Stromal cell of bone marrow (primary cell): ENCODE results near the gene VWA2.

Experiments
- DNase-seq: peaks from one replicate; pipeline ENCODE4 v3.0.0-alpha.2; 2012; ENCODE audit warnings: low read depth

VWA2 gene

GRCh38 chr10:114239117-114239993 lies at the start of gene VWA2:
VWA2 (plus strand) TSS chr10:114239254; CDS start chr10:114248714, 9,460 bp downstream.
- DNase-seq, result no peak

- DNase-seq, result no peak
Measured at GRCh38 chr10:114189700-114190099, 49.4 kb upstream of the VWA2 start.

- DNase-seq, result no peak
Measured at GRCh38 chr10:114195079-114195478, 44.0 kb upstream of the VWA2 start.

- DNase-seq, result no peak
Measured at GRCh38 chr10:114199239-114199638, 39.8 kb upstream of the VWA2 start.

- no peak for DNase-seq
Measured at GRCh38 chr10:114202812-114203211, 36.2 kb upstream of the VWA2 start.

- no peak for DNase-seq
Measured at GRCh38 chr10:114206902-114207301, 32.2 kb upstream of the VWA2 start.

- DNase-seq, result no peak
Measured at GRCh38 chr10:114207349-114207748, 31.7 kb upstream of the VWA2 start.

GRCh38 chr10:114208351-114208750 lies 30.7 kb upstream of the VWA2 start:
- DNase-seq, result no peak

GRCh38 chr10:114212153-114212552 lies 26.9 kb upstream of the VWA2 start:
- DNase-seq, result no peak

GRCh38 chr10:114215033-114215432 lies 24.0 kb upstream of the VWA2 start:
- DNase-seq, result no peak

GRCh38 chr10:114220281-114220680 lies 18.8 kb upstream of the VWA2 start:
- DNase-seq, result no peak

GRCh38 chr10:114221235-114221634 lies 17.8 kb upstream of the VWA2 start:
- no peak for DNase-seq

- DNase-seq, result no peak
Measured at GRCh38 chr10:114223066-114223465, 16.0 kb upstream of the VWA2 start.

GRCh38 chr10:114228156-114228555 lies 10.9 kb upstream of the VWA2 start:
- no peak for DNase-seq

- DNase-seq, result no peak
Measured at GRCh38 chr10:114232561-114233176, 6.4 kb upstream of the VWA2 start.

- DNase-seq, result no peak
Measured at GRCh38 chr10:114233482-114233881, 5.6 kb upstream of the VWA2 start.

GRCh38 chr10:114234132-114234531 lies 4.9 kb upstream of the VWA2 start:
- no peak for DNase-seq

GRCh38 chr10:114239994-114240345 lies 916 bp downstream of the VWA2 start:
- DNase-seq, result no peak

- DNase-seq, result no peak
Measured at GRCh38 chr10:114242235-114242634, 3.2 kb downstream of the VWA2 start.

GRCh38 chr10:114243661-114244060 lies 4.6 kb downstream of the VWA2 start:
- no peak for DNase-seq

- no peak for DNase-seq
Measured at GRCh38 chr10:114244126-114244525, 5.1 kb downstream of the VWA2 start.

GRCh38 chr10:114245121-114245791 lies 6.2 kb downstream of the VWA2 start:
- DNase-seq, result no peak

GRCh38 chr10:114246679-114247305 lies 7.7 kb downstream of the VWA2 start:
- DNase-seq, result no peak
